Endothelial cell of umbilical vein (primary cell): ENCODE data around the gene SHISA6.

Source experiments
- EZH2 ChIP-seq: IDR thresholded peaks from 2 replicates; pipeline ENCODE4 v1.6.1; 2012; ENCODE audit warnings: borderline replicate concordance, low read depth, mild to moderate bottlenecking, moderate library complexity, low read length, inconsistent platforms; ENCODE audit not compliant: severe bottlenecking
- GATA2 ChIP-seq: IDR thresholded peaks from 2 replicates; pipeline ENCODE4 v1.7.0; 2011; ENCODE audit warnings: low read depth, mild to moderate bottlenecking, moderate library complexity, mixed read lengths, low read length; ENCODE audit not compliant: insufficient read length, insufficient read depth
- POLR2A ChIP-seq: IDR thresholded peaks from 2 replicates; pipeline ENCODE4 v1.6.1; 2012; ENCODE audit warnings: low read depth, mild to moderate bottlenecking, control low read depth, low read length
- TF ChIP-seq, protein P1 (sequence below), 2 donors: IDR thresholded peaks; 1 replicate in 1 of 2; 2 replicates in 1 of 2; pipeline ENCODE4 v1.5.1; 2011; ENCODE audit warnings: low read length in 2 of 2, mild to moderate bottlenecking in 2 of 2, moderate library complexity in 2 of 2, control low read depth in 1 of 2, inconsistent platforms in 1 of 2, low read depth in 1 of 2; ENCODE audit not compliant: insufficient read depth in 1 of 2; ENCODE audit errors: extremely low read depth in 1 of 2
- TF ChIP-seq, protein P2 (sequence below): IDR thresholded peaks from 2 replicates; pipeline ENCODE4 v1.6.1; 2011; ENCODE audit not compliant: insufficient read depth, insufficient read length

- TF ChIP-seq, protein P1, sequence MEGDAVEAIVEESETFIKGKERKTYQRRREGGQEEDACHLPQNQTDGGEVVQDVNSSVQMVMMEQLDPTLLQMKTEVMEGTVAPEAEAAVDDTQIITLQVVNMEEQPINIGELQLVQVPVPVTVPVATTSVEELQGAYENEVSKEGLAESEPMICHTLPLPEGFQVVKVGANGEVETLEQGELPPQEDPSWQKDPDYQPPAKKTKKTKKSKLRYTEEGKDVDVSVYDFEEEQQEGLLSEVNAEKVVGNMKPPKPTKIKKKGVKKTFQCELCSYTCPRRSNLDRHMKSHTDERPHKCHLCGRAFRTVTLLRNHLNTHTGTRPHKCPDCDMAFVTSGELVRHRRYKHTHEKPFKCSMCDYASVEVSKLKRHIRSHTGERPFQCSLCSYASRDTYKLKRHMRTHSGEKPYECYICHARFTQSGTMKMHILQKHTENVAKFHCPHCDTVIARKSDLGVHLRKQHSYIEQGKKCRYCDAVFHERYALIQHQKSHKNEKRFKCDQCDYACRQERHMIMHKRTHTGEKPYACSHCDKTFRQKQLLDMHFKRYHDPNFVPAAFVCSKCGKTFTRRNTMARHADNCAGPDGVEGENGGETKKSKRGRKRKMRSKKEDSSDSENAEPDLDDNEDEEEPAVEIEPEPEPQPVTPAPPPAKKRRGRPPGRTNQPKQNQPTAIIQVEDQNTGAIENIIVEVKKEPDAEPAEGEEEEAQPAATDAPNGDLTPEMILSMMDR (IDR thresholded peaks at IDR 0.05; ENCODE audit: extremely low read depth in 1 of 2, insufficient read depth in 1 of 2, low read depth in 1 of 2, low read length in 2 of 2), result no peak
- no peak for TF ChIP-seq EZH2
- TF ChIP-seq, protein P2, sequence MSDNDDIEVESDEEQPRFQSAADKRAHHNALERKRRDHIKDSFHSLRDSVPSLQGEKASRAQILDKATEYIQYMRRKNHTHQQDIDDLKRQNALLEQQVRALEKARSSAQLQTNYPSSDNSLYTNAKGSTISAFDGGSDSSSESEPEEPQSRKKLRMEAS, result no peak
- TF ChIP-seq POLR2A, result no peak
- TF ChIP-seq GATA2, result no peak
Measured at GRCh38 chr17:11302401-11303186, 61.6 kb downstream of the SHISA6 start.
